Progenitor cell of endocrine pancreas (in vitro differentiated cells): ENCODE measurements around the gene NMNAT2. TPM values are rescaled to one million over a fixed set of nuclear protein-coding genes. Genes with fewer than 3 reads are reported as not detected.

Experiments used
- DNase-seq: peaks from one replicate; pipeline ENCODE4 v3.0.0; 2021; ENCODE audit warnings: low spot score; ENCODE audit not compliant: unreplicated experiment
- H3K27ac Mint-ChIP-seq: 2 replicates; pipeline ENCODE4 v1.8.0; 2021; ENCODE audit warnings: mild to moderate bottlenecking, moderate library complexity, mixed read lengths
- H3K27me3 Mint-ChIP-seq: 2 replicates; pipeline ENCODE4 v1.8.0; 2021; ENCODE audit warnings: mixed read lengths
- H3K36me3 Mint-ChIP-seq: 2 replicates; pipeline ENCODE4 v1.8.0; 2022; ENCODE audit warnings: mixed read lengths; ENCODE audit not compliant: insufficient read depth
- H3K4me1 Mint-ChIP-seq: 2 replicates; pipeline ENCODE4 v1.8.0; 2021; ENCODE audit warnings: low read depth, mixed read lengths
- H3K4me3 Mint-ChIP-seq: 2 replicates; pipeline ENCODE4 v1.8.0; 2021; ENCODE audit warnings: low read depth, mild to moderate bottlenecking, moderate library complexity, mixed read lengths
- H3K9me3 Mint-ChIP-seq: 2 replicates; pipeline ENCODE4 v1.8.0; 2021; ENCODE audit warnings: low read depth, mixed read lengths
- total RNA-seq: library from RNA; stranded (reverse); gene quantifications from 2 replicates; pipeline ENCODE4 v1.2.1, GENCODE V29; 2021
- TF ChIP-seq, protein P1 (sequence below): fragments of 200-600 bp; sonication (generic); IDR thresholded peaks from one replicate; pipeline ENCODE4 v1.5.0; 2021; ENCODE audit warnings: antibody characterized with exemption, mild to moderate bottlenecking; ENCODE audit not compliant: unreplicated experiment

The NMNAT2 gene
- total RNA-seq, 1 donor from 2014 or later, result 3.1 TPM

DNA sequence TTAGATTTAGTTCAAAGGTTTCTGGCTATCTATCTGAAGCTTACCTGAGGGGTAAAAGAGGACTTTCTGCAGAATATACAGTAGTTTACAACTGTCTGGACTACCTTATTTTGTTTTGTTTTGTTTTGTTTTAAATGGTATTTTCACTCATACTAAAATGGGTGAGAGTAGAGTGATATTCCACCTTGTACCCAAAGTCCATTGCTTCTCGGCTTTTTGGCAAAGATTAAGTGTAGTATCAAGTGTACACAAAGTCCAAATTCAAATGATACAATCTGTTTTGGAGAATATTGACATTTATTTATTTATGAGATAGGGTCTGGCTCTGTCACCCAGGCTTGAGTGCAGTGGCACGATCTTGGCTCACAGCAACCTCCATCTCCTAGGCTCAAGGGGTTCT lies 42.4 kb upstream of the NMNAT2 start:
- Mint-ChIP-seq H3K4me1 (peaks cover 6% of the 10 kb centered on the region), H3K4me3 (no peak overlapping the region), H3K27ac (no peak overlapping the region), H3K9me3 (no peaks in the 10 kb centered on the region), H3K27me3 (no peaks in the 10 kb centered on the region), H3K36me3 (peaks cover 2% of the 10 kb centered on the region)
- no peak for DNase-seq
- TF ChIP-seq, protein P1, sequence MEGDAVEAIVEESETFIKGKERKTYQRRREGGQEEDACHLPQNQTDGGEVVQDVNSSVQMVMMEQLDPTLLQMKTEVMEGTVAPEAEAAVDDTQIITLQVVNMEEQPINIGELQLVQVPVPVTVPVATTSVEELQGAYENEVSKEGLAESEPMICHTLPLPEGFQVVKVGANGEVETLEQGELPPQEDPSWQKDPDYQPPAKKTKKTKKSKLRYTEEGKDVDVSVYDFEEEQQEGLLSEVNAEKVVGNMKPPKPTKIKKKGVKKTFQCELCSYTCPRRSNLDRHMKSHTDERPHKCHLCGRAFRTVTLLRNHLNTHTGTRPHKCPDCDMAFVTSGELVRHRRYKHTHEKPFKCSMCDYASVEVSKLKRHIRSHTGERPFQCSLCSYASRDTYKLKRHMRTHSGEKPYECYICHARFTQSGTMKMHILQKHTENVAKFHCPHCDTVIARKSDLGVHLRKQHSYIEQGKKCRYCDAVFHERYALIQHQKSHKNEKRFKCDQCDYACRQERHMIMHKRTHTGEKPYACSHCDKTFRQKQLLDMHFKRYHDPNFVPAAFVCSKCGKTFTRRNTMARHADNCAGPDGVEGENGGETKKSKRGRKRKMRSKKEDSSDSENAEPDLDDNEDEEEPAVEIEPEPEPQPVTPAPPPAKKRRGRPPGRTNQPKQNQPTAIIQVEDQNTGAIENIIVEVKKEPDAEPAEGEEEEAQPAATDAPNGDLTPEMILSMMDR, result no peak

DNA sequence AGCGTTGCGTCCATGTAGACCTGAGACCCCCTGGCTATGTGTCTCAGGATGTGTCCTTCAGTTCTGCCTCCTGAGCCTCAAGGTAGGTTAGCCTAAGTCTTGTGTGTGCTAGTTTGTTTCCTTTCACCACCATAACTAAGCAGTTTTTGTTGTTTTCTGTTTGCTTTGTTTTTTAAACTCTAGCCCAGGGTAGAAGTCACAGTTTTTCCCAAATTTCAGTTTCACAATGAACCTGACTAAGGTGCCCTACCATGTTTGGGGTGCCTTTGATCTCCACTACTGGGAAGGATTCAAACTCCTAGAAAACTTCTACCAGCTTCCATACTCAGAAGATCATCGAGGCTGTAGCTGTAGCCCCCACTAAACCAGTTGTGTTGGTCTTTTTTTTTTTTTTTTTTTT lies 39.3 kb upstream of the NMNAT2 start:
- Mint-ChIP-seq H3K27me3 (no peaks in the 10 kb centered on the region), H3K4me1 (peaks cover 6% of the 10 kb centered on the region), H3K9me3 (no peaks in the 10 kb centered on the region), H3K4me3 (no peak overlapping the region), H3K36me3 (peaks cover 2% of the 10 kb centered on the region), H3K27ac (no peak overlapping the region)
- no peak for DNase-seq
- TF ChIP-seq, protein P1, result no peak

- TF ChIP-seq, protein P1, result no peak
- Mint-ChIP-seq H3K4me3 (no peak overlapping the region), H3K9me3 (no peaks in the 10 kb centered on the region), H3K4me1 (peaks cover 3% of the 10 kb centered on the region), H3K27ac (no peak overlapping the region), H3K36me3 (peaks cover 2% of the 10 kb centered on the region), H3K27me3 (no peaks in the 10 kb centered on the region)
- no peak for DNase-seq
Observed at GRCh38 chr1:183456826-183457225, 38.6 kb upstream of the NMNAT2 start.

GRCh38 chr1:183454377-183454776 lies 36.2 kb upstream of the NMNAT2 start:
- Mint-ChIP-seq H3K36me3 (no peaks in the 10 kb centered on the region), H3K4me1 (no peaks in the 10 kb centered on the region), H3K9me3 (no peaks in the 10 kb centered on the region), H3K27me3 (no peaks in the 10 kb centered on the region), H3K4me3 (no peak overlapping the region), H3K27ac (no peak overlapping the region)
- DNase-seq, result no peak
- TF ChIP-seq, protein P1, result no peak

- Mint-ChIP-seq H3K4me3 (no peak overlapping the region), H3K4me1 (no peaks in the 10 kb centered on the region), H3K27ac (no peak overlapping the region), H3K9me3 (no peaks in the 10 kb centered on the region), H3K36me3 (no peaks in the 10 kb centered on the region), H3K27me3 (no peaks in the 10 kb centered on the region)
- DNase-seq, result no peak
- TF ChIP-seq, protein P1, result no peak
Observed at GRCh38 chr1:183450093-183450492, 31.9 kb upstream of the NMNAT2 start.
